Measurements from ENCODE around the gene SCNN1A. TPM values are rescaled to one million over a fixed set of nuclear protein-coding genes. Genes with fewer than 3 reads are reported as not detected.

Gene SCNN1A
- total and polyA plus RNA-seq, 2 donors (not counting 1 experiment from before 2014, with no cell fraction given), result 0.20 TPM; not detected in 1

- 85% methylated on average over 9 of the region's 15 CpGs for WGBS (ENCODE audit: insufficient coverage)
- no peak for DNase-seq
- Histone ChIP-seq H3K9me3 (ENCODE audit: control extremely low read depth in 1 of 3, control insufficient read depth in 2 of 3, insufficient read depth in 1 of 3, low read length in 2 of 3) (peaks cover 0 to 3% (median 3%) of the 10 kb centered on the region in 3 donors), H3K4me1 (ENCODE audit: control insufficient read depth in 2 of 2, insufficient read depth in 2 of 2, low read length in 2 of 2) (peaks cover 6 to 8% of the 10 kb centered on the region in 2 donors), H3K4me2 (replicated peaks; ENCODE audit: low read depth, low read length, poor library complexity, severe bottlenecking) (no peak overlapping the region), H3K9ac (ENCODE audit: low read length) (no peak overlapping the region), H4K20me1 (ENCODE audit: control insufficient read depth, insufficient read depth, low read length, poor library complexity, severe bottlenecking) (no peaks in the 10 kb centered on the region), H3K36me3 (replicated peaks in 1 of 2; ENCODE audit: control extremely low read depth in 1 of 2, control insufficient read depth in 1 of 2, extremely low read depth in 1 of 2, insufficient read depth in 2 of 2, low read length in 1 of 2) (no peaks in the 10 kb centered on the region), H3K79me2 (ENCODE audit: control insufficient read depth, insufficient read depth, low read length) (no peaks in the 10 kb centered on the region), H3K4me3 (ENCODE audit: control extremely low read depth in 1 of 5, extremely low read depth in 1 of 5, insufficient read depth in 1 of 5, low read depth in 2 of 5, low read length in 4 of 5) (no peak overlapping the region), H2AFZ (ENCODE audit: insufficient read depth, low read depth, low read length, poor library complexity, severe bottlenecking) (no peak overlapping the region), H3K27me3 (replicated peaks in 1 of 4; ENCODE audit: control extremely low read depth in 1 of 4, control insufficient read depth in 3 of 4, insufficient read depth in 4 of 4, low read length in 3 of 4) (peaks cover 0 to 32% (median 12%) of the 10 kb centered on the region in 4 experiments), H3K27ac (ENCODE audit: low read length in 2 of 2) (no peak overlapping the region)
- Mint-ChIP-seq H3K4me3 (no peak overlapping the region), H3K9me3 (ENCODE audit: insufficient read depth) (no peaks in the 10 kb centered on the region), H3K27ac (no peak overlapping the region), H3K4me1 (peaks cover 8% of the 10 kb centered on the region), H3K27me3 (peaks cover 45% of the 10 kb centered on the region)
- TF ChIP-seq CTCF (IDR thresholded peaks at IDR 0.05) (no peak), EZH2 (IDR thresholded peaks at IDR 0.05; ENCODE audit: borderline replicate concordance, insufficient read depth, low read depth, low read length, poor library complexity, severe bottlenecking) (no peak)
- POLR2A ChIA-PET, result no interaction called here
- ATAC-seq (ENCODE audit: low read depth), result no peak
- intact Hi-C loops (cut with micrococcal nuclease), result no loop called here
- CTCF ChIA-PET, result interaction anchor here (1.1 kb wide), 1 partner anchor 166 kb away, joined by 3 read pairs; no protein-coding TSS in a partner anchor
Observed at GRCh38 chr12:6370994-6371754, 4.2 kb downstream of the SCNN1A start.

- H4K20me1 ChIP-seq (ENCODE audit: control insufficient read depth, insufficient read depth, low read length, poor library complexity, severe bottlenecking), result no peaks in the 10 kb centered on the region
- CTCF ChIA-PET, result no interaction called here
- intact Hi-C loops (cut with micrococcal nuclease), result no loop called here
- H3K4me2 ChIP-seq (replicated peaks; ENCODE audit: low read depth, low read length, poor library complexity, severe bottlenecking), result no peak overlapping the region
- no peak for TF ChIP-seq CTCF (IDR thresholded peaks at IDR 0.05)
- no peak for TF ChIP-seq EZH2 (IDR thresholded peaks at IDR 0.05; ENCODE audit: borderline replicate concordance, insufficient read depth, low read depth, low read length, poor library complexity, severe bottlenecking)
- peaks cover 0 to 26% (median 7%) of the 10 kb centered on the region in 4 experiments for H3K27me3 ChIP-seq (replicated peaks in 1 of 4; ENCODE audit: control extremely low read depth in 1 of 4, control insufficient read depth in 3 of 4, insufficient read depth in 4 of 4, low read length in 3 of 4)
- no peak overlapping the region for H3K27ac ChIP-seq (ENCODE audit: low read length in 2 of 2)
- H3K4me1 ChIP-seq (ENCODE audit: control insufficient read depth in 2 of 2, insufficient read depth in 2 of 2, low read length in 2 of 2), result peaks cover 6 to 8% of the 10 kb centered on the region in 2 donors
- H3K36me3 ChIP-seq (replicated peaks in 1 of 2; ENCODE audit: control extremely low read depth in 1 of 2, control insufficient read depth in 1 of 2, extremely low read depth in 1 of 2, insufficient read depth in 2 of 2, low read length in 1 of 2), result no peaks in the 10 kb centered on the region
- no peaks in the 10 kb centered on the region for H3K79me2 ChIP-seq (ENCODE audit: control insufficient read depth, insufficient read depth, low read length)
- WGBS (ENCODE audit: insufficient coverage), result 93% methylated on average over 3 of the region's 4 CpGs
- Mint-ChIP-seq H3K4me3 (no peak overlapping the region), H3K27me3 (peaks cover 40% of the 10 kb centered on the region), H3K4me1 (peaks cover 8% of the 10 kb centered on the region), H3K9me3 (ENCODE audit: insufficient read depth) (no peaks in the 10 kb centered on the region), H3K27ac (no peak overlapping the region)
- DNase-seq, result no peak
- H3K9ac ChIP-seq (ENCODE audit: low read length), result no peak overlapping the region
- H3K9me3 ChIP-seq (ENCODE audit: control extremely low read depth in 1 of 3, control insufficient read depth in 2 of 3, insufficient read depth in 1 of 3, low read length in 2 of 3), result peaks cover 0 to 3% (median under 1%) of the 10 kb centered on the region in 3 donors
- POLR2A ChIA-PET, result no interaction called here
- H3K4me3 ChIP-seq (ENCODE audit: control extremely low read depth in 1 of 5, extremely low read depth in 1 of 5, insufficient read depth in 1 of 5, low read depth in 2 of 5, low read length in 4 of 5), result no peak overlapping the region
- H2AFZ ChIP-seq (ENCODE audit: insufficient read depth, low read depth, low read length, poor library complexity, severe bottlenecking), result no peak overlapping the region
- no peak for ATAC-seq (ENCODE audit: low read depth)
Observed at GRCh38 chr12:6370576-6370935, 4.8 kb downstream of the SCNN1A start.

Measured in B cell (primary cell).